ENCODE results near the gene CACNA1G.

- TF ChIP-seq CTCF (conservative IDR thresholded peaks at IDR 0.05; ENCODE audit: low read length) (no peak), EZH2phosphoT487 (IDR thresholded peaks at IDR 0.05; ENCODE audit: borderline replicate concordance) (no peak)
Observed at GRCh38 chr17:50665838-50666237, 105.3 kb downstream of the CACNA1G start.

Data from Loucy (cell line).